ENCODE data around the gene ADA.

The ADA gene

DNA sequence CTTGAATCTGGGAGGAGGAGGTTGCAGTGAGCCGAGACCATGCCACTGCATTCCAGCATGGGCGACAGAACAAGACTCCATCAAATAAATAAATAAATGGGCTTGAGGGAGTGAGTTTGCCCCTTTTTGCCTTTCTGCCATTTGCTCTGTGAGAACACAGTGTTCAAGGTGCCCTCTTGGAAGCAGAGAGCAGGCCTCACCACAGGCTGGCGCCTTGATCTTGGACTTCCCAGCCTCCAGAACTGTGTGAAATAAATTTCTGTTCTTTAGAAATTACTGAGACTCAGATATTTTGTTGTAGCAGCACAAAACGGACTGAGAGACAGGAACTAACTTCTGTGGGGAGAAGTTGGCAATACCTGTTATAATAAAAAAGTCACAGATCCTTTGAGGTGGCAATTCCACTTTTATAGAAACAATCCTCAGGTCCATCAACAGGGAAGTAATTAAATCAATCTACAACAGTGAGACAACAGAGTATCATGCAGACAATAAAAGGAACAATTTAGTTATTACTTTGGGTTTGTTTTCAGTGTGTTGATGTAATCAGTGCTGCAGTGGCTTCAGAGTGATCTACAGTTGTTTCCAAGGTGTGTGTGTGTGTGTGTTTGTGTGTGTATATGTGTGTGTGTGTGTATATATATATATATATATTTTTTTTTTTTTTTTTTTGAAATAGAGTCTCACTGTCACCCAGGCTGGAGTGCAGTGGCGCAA is 44.6 kb downstream of the ADA start:
- DNase-seq (ENCODE audit: extremely low read depth, low read depth), result no peak
- TF ChIP-seq, protein P1, sequence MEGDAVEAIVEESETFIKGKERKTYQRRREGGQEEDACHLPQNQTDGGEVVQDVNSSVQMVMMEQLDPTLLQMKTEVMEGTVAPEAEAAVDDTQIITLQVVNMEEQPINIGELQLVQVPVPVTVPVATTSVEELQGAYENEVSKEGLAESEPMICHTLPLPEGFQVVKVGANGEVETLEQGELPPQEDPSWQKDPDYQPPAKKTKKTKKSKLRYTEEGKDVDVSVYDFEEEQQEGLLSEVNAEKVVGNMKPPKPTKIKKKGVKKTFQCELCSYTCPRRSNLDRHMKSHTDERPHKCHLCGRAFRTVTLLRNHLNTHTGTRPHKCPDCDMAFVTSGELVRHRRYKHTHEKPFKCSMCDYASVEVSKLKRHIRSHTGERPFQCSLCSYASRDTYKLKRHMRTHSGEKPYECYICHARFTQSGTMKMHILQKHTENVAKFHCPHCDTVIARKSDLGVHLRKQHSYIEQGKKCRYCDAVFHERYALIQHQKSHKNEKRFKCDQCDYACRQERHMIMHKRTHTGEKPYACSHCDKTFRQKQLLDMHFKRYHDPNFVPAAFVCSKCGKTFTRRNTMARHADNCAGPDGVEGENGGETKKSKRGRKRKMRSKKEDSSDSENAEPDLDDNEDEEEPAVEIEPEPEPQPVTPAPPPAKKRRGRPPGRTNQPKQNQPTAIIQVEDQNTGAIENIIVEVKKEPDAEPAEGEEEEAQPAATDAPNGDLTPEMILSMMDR (IDR thresholded peaks at IDR 0.05; ENCODE audit: low read depth, low read length, missing control alignments), result no peak
- no peak overlapping the region for H3K4me3 ChIP-seq (replicated peaks; ENCODE audit: low read depth, low read length)

DNA sequence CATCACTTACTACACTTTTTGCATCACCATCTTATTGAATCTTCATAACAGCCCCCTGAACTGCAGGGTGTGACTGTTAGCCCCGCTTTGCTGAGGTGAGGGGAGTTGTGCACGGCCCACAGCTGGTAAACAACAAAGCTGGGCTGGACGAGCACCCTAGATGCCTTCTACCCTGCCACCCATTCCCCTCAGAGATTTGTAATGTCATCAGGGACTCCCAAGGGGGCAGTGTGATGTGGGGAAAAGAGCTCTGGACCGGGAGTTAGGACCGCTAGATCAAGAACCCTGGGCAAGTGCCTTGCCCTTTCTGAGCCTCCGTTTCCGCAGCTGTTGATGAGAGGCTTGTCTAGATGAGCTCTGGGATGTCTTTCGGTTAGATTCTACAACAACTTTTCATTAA is 48.2 kb downstream of the ADA start:
- TF ChIP-seq, protein P1 (IDR thresholded peaks at IDR 0.05; ENCODE audit: low read depth, low read length, missing control alignments), result no peak
- DNase-seq (ENCODE audit: extremely low read depth, low read depth), result no peak
- H3K4me3 ChIP-seq (replicated peaks; ENCODE audit: low read depth, low read length), result no peak overlapping the region

DNA sequence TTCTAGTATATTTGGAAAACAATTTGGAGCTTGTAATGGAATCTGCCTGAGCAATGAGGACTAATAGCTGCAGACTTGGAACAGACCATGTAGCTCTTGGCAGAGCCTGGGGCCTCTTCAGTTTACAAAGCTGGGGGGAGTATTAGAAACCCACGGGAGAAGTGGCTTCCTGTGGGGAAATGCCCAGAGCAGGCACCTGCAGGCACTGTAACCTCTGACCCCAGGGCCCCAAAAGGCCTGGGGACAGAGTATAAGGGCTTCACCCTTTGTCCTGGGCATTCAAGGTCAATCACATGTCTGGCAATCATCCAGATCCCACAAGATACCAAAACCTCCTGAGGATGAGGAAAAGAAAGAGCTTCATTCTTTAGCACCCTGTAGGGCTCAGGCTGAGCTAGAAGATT is 49.7 kb downstream of the ADA start:
- TF ChIP-seq, protein P1 (IDR thresholded peaks at IDR 0.05; ENCODE audit: low read depth, low read length, missing control alignments), result no peak
- no peak for DNase-seq (ENCODE audit: extremely low read depth, low read depth)
- no peak overlapping the region for H3K4me3 ChIP-seq (replicated peaks; ENCODE audit: low read depth, low read length)

DNA sequence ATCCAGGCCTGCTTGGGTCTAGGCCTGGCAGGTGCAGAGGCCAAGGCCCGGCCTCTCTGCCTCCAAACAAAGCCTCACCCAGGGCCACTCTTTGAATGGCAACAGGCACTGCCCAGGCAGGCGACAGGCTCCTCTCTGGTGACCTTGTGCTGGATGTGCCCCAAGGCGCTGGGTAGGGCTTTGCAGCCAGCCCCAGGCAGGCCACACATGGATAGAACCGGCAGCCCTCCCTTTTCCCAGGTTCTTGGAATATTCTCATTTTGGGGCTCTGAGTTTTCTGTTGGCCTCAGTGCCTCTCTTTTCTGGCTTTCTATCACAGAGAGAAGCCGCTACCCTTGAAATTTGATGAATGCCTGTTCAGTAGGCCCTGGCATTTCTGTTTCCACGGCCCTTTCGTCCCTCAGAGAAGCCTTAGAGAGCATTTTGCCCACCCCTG is 50.2 kb downstream of the ADA start:
- no peak overlapping the region for H3K4me3 ChIP-seq (replicated peaks; ENCODE audit: low read depth, low read length)
- no peak for DNase-seq (ENCODE audit: extremely low read depth, low read depth)
- TF ChIP-seq, protein P1 (IDR thresholded peaks at IDR 0.05; ENCODE audit: low read depth, low read length, missing control alignments), result no peak

DNA sequence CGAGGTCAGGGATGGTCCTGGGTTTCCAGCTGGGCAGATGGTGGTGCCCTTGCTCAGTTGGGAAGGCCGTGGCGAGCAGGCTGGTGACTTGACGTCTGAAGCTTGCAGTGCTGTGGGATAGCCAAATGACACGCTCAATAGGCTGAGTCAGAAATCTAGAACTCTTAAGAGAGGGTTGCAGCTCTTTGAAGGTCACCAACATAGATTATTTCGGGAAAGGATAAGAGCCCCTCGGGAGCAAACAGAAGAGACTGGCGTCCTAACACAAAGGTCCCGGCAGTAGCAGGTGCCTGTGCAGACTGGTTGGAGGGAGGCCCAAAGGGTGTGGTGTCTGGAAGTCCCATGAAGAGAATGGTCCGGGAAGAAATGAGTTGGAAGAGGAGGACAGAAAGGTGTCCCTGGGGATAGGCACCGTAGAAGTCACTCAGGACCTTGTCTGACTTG is 50.7 kb downstream of the ADA start:
- no peak for DNase-seq (ENCODE audit: extremely low read depth, low read depth)
- TF ChIP-seq, protein P1 (IDR thresholded peaks at IDR 0.05; ENCODE audit: low read depth, low read length, missing control alignments), result no peak
- H3K4me3 ChIP-seq (replicated peaks; ENCODE audit: low read depth, low read length), result no peak overlapping the region

DNA sequence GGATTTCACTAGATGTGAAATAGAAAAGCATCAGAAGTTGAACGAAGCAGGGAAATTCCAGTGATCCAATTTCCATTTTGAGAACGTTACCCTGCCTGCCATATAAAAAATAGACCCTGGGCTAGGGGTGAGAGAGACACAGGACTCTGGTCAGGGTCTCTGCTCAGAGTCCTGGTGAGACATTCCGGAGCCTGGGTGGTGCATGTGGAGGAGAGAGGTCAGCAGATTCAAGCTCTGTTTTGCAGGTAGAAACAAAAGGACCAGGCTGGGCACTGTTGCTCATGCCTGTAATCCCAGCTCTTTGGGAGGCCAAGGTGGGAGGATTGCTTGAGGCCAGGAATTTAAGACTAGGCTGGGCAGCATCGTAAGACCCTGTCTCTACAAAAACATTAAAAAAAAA is 51.2 kb downstream of the ADA start:
- no peak overlapping the region for H3K4me3 ChIP-seq (replicated peaks; ENCODE audit: low read depth, low read length)
- TF ChIP-seq, protein P1 (IDR thresholded peaks at IDR 0.05; ENCODE audit: low read depth, low read length, missing control alignments), result no peak
- DNase-seq (ENCODE audit: extremely low read depth, low read depth), result no peak

DNA sequence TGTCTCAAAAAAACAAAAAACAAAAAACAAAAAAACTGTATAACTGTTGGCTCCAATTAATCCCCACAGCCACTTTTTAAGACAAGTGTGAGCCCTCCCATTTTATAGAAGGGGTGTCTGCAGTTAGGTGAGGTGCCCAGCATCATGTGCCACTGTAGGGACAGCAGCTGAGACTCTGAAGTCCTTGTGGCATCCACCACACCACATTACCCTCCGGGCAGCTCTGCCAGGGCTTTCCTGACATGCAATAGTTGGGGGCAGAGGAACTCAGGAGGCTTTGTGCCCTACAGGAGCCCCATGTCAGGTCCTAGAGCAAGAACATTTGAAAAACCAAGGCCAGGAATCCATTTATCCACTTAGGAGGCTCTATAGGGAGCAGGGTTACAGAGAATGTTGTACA is 51.8 kb downstream of the ADA start:
- no peak overlapping the region for H3K4me3 ChIP-seq (replicated peaks; ENCODE audit: low read depth, low read length)
- TF ChIP-seq, protein P1 (IDR thresholded peaks at IDR 0.05; ENCODE audit: low read depth, low read length, missing control alignments), result no peak
- DNase-seq (ENCODE audit: extremely low read depth, low read depth), result no peak

All from HFF-Myc (cell line).